Calu3 (cell line): ENCODE measurements around the gene CSTF1. TPM values are rescaled to one million over a fixed set of nuclear protein-coding genes. Genes with fewer than 3 reads are reported as not detected.

Experiments used
- BruUV-seq: library from RNA; stranded (reverse); fragments of 400-500 nt; replicated peaks from 2 replicates; lab custom pipeline; 2021; lab: Mats Ljungman, UMichigan
- CTCF ChIA-PET: fragments of 300-600 bp; sonication (Branson Sonifier 250); formaldehyde crosslinking; loops from one replicate; lab custom pipeline; 2022; ENCODE audit warnings: antibody characterized with exemption; lab: Charles Lee
- DNase-seq: peaks from one replicate; pipeline ENCODE4 v3.0.0; 2022
- H3K27ac Mint-ChIP-seq: one replicate; pipeline ENCODE4 v1.8.0; 2022; ENCODE audit warnings: mixed read lengths; ENCODE audit not compliant: unreplicated experiment
- H3K27me3 Mint-ChIP-seq: one replicate; pipeline ENCODE4 v1.8.0; 2022; ENCODE audit warnings: mixed read lengths; ENCODE audit not compliant: unreplicated experiment
- H3K36me3 Mint-ChIP-seq: one replicate; pipeline ENCODE4 v1.8.0; 2022; ENCODE audit warnings: mild to moderate bottlenecking, moderate library complexity, mixed read lengths; ENCODE audit not compliant: insufficient read depth, unreplicated experiment
- H3K4me1 Mint-ChIP-seq: one replicate; pipeline ENCODE4 v1.8.0; 2022; ENCODE audit warnings: mild to moderate bottlenecking, low read depth, mixed read lengths; ENCODE audit not compliant: unreplicated experiment
- H3K4me3 Mint-ChIP-seq: one replicate; pipeline ENCODE4 v1.8.0; 2022; ENCODE audit warnings: mild to moderate bottlenecking, low read depth, moderate library complexity, mixed read lengths; ENCODE audit not compliant: unreplicated experiment
- H3K9me3 Mint-ChIP-seq: one replicate; pipeline ENCODE4 v1.8.0; 2022; ENCODE audit warnings: low read depth, mixed read lengths; ENCODE audit not compliant: unreplicated experiment
- CTCF ChIP-seq: fragments of 200-600 bp; IDR thresholded peaks from one replicate; pipeline ENCODE4 v1.8.0; 2022; ENCODE audit warnings: antibody characterized with exemption; ENCODE audit not compliant: unreplicated experiment
- intact Hi-C: fragments of 100-400 bp; cut with micrococcal nuclease; formaldehyde crosslinking; loops from one replicate; pipeline ENCODE4 v1.10.0; 2022; ENCODE audit not compliant: unreplicated experiment
- total RNA-seq: library from RNA; stranded (reverse); gene quantifications from 2 replicates; pipeline ENCODE4 v1.2.3, GENCODE V29; 2022

CSTF1 gene
- total RNA-seq, 1 experiment from 2014 or later, result 44.3 TPM

GRCh38 chr20:56347628-56348304, 44.7 kb upstream of the CSTF1 start:
- intact Hi-C loops, result loop anchor here (10.0 kb wide), 1 partner anchor 1683 kb away; no protein-coding TSS in a partner anchor
- Mint-ChIP-seq H3K4me3 (peak overlapping the region; percentile 18), H3K27ac (peak overlapping the region; percentile 24), H3K36me3 (no peaks in the 10 kb centered on the region), H3K27me3 (peaks cover 48% of the 10 kb centered on the region), H3K9me3 (no peaks in the 10 kb centered on the region), H3K4me1 (peaks cover 12% of the 10 kb centered on the region)
- CTCF ChIA-PET, result interaction anchor here (0.7 kb wide), 1 partner anchor 160 kb away, joined by 3 read pairs; no protein-coding TSS in a partner anchor
- no TSS peak for BruUV-seq
- no peak for TF ChIP-seq CTCF
- DNase-seq, result no peak

- CTCF ChIA-PET, result interaction anchor here (0.7 to 0.8 kb wide), 3 partner anchors 42 to 160 kb away, joined by 3 to 4 read pairs (median 3); partner anchors contain the start of gene RTF2
- Mint-ChIP-seq H3K27ac (peak overlapping the region; percentile 24), H3K27me3 (peaks cover 48% of the 10 kb centered on the region), H3K9me3 (no peaks in the 10 kb centered on the region), H3K4me1 (peaks cover 12% of the 10 kb centered on the region), H3K4me3 (peak overlapping the region; percentile 18), H3K36me3 (no peaks in the 10 kb centered on the region)
- intact Hi-C loops, result loop anchor here (10.0 kb wide), 1 partner anchor 1683 kb away; no protein-coding TSS in a partner anchor
- peak; percentile 17 for DNase-seq
- no TSS peak for BruUV-seq
- no peak for TF ChIP-seq CTCF
These were observed 44.1 kb upstream of the CSTF1 start for GRCh38 chr20:56348305-56348693.

- H3K4me3 Mint-ChIP-seq, result peak overlapping the region; percentile 18
- BruUV-seq, result no TSS peak
- H3K27me3 Mint-ChIP-seq, result peaks cover 48% of the 10 kb centered on the region
- no peak overlapping the region for H3K27ac Mint-ChIP-seq
- no peak for DNase-seq
- no peaks in the 10 kb centered on the region for H3K9me3 Mint-ChIP-seq
- CTCF ChIA-PET, result interaction anchor here (0.6 to 0.8 kb wide), 5 partner anchors 11 to 161 kb away, joined by 3 to 4 read pairs (median 3); partner anchors contain the start of gene RTF2
- peaks cover 12% of the 10 kb centered on the region for H3K4me1 Mint-ChIP-seq
- no peaks in the 10 kb centered on the region for H3K36me3 Mint-ChIP-seq
- TF ChIP-seq CTCF, result no peak
- intact Hi-C loops, result loop anchor here (10.0 kb wide), 1 partner anchor 1684 kb away; no protein-coding TSS in a partner anchor
These were observed 43.7 kb upstream of the CSTF1 start for GRCh38 chr20:56348746-56349145.

GRCh38 chr20:56350842-56351241, 41.6 kb upstream of the CSTF1 start:
- H3K4me1 Mint-ChIP-seq, result peaks cover 12% of the 10 kb centered on the region
- CTCF ChIA-PET, result no interaction called here
- no peak for TF ChIP-seq CTCF

More at GRCh38 chr20:56350842-56351241, 41.6 kb upstream of the CSTF1 start:
- H3K9me3 Mint-ChIP-seq, result no peaks in the 10 kb centered on the region
- no TSS peak for BruUV-seq
- H3K36me3 Mint-ChIP-seq, result no peaks in the 10 kb centered on the region
- peaks cover 38% of the 10 kb centered on the region for H3K27me3 Mint-ChIP-seq
- intact Hi-C loops, result no loop called here
- H3K4me3 Mint-ChIP-seq, result no peak overlapping the region
- DNase-seq, result no peak
- H3K27ac Mint-ChIP-seq, result no peak overlapping the region
